C1 segment of cervical spinal cord (tissue), 14 donors: ENCODE measurements around the gene CYP27B1.

Experiments used
- DNase-seq, 14 donors: peaks; one replicate each; lab custom pipeline; 2025; lab: John Stamatoyannopoulos, UW

CYP27B1 gene

GRCh38 chr12:57751788-57752667 is 14.8 kb downstream of the CYP27B1 start, which contains the start of gene CDK4:
CDK4 (minus strand) TSS chr12:57752310; CDS start chr12:57751717, 593 bp downstream.
- peak; percentile 98 to 100 (median 99) for DNase-seq

- DNase-seq = no peak
These were observed 15.5 kb downstream of the CYP27B1 start for GRCh38 chr12:57751432-57751787.

GRCh38 chr12:57750561-57751431 is 16.1 kb downstream of the CYP27B1 start:
- DNase-seq = no peak

- no peak for DNase-seq
These were observed 17.8 kb downstream of the CYP27B1 start for GRCh38 chr12:57749061-57749460.

GRCh38 chr12:57746025-57746424 is 20.9 kb downstream of the CYP27B1 start:
- no peak for DNase-seq

- DNase-seq = peak in 2 of 14 donors; percentile 42 to 47
These were observed 21.4 kb downstream of the CYP27B1 start for GRCh38 chr12:57745485-57745881.

GRCh38 chr12:57744777-57745484 is 21.9 kb downstream of the CYP27B1 start, which contains the start of gene TSPAN31:
TSPAN31 (plus strand) TSS chr12:57745039; CDS start chr12:57745155, 116 bp downstream.
- DNase-seq = peak; percentile 49 to 98 (median 89)

GRCh38 chr12:57744194-57744776 is 22.6 kb downstream of the CYP27B1 start:
- DNase-seq = peak in 2 of 14 donors; percentile 76 to 84

- DNase-seq = no peak
These were observed 23.1 kb downstream of the CYP27B1 start for GRCh38 chr12:57743769-57744168.

- no peak for DNase-seq
These were observed 24.8 kb downstream of the CYP27B1 start for GRCh38 chr12:57741844-57742738.

GRCh38 chr12:57741413-57741789 is 25.5 kb downstream of the CYP27B1 start:
- no peak for DNase-seq

GRCh38 chr12:57740656-57741412 is 26.0 kb downstream of the CYP27B1 start:
- no peak for DNase-seq

- DNase-seq = no peak
These were observed 26.9 kb downstream of the CYP27B1 start for GRCh38 chr12:57739914-57740538.

- DNase-seq = no peak
These were observed 27.5 kb downstream of the CYP27B1 start for GRCh38 chr12:57739387-57739786.

GRCh38 chr12:57738661-57739237 is 28.1 kb downstream of the CYP27B1 start, which contains the start of gene AGAP2:
AGAP2 (minus strand) TSS chr12:57738742; CDS start chr12:57738246, 496 bp downstream.
- peak in 2 of 14 donors; percentile 10 to 80 for DNase-seq

GRCh38 chr12:57737467-57738460 is 29.1 kb downstream of the CYP27B1 start:
- no peak for DNase-seq
